ENCODE data around the gene IDH3G. TPM values are rescaled to one million over a fixed set of nuclear protein-coding genes. Genes with fewer than 3 reads are reported as not detected.

The IDH3G gene
- total and polyA plus RNA-seq, 2 experiments from 2014 or later: 41.4 to 49.0 TPM

DNA sequence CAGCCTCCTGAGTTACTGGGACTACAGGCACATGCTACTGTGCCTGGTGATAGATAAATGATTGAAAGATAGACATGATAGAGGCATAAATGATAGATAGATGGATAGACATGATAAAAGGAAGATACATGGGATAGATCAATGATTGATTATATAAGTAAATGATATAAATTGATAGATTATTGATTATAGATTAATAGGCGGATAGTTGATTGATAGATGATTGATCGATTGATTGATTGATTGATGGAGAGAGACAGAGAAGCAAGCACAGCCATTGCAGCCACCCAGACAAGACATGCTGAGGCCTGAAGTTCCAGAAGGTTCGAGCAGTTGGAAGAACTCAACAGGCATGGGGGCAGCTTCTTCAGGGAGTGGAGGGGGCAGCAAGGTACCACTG, 47.8 kb downstream of the IDH3G start:
- Mint-ChIP-seq H3K9me3 (no peaks in the 10 kb centered on the region), H3K27me3 (ENCODE audit: insufficient read depth, low read depth, poor library complexity) (peaks cover 3% of the 10 kb centered on the region), H3K27ac (no peak overlapping the region), H3K4me1 (peaks cover 3% of the 10 kb centered on the region; the same call in 1 of the 3 replicates), H3K36me3 (ENCODE audit: low read depth) (no peaks in the 10 kb centered on the region; the same call in 2 of the 3 replicates), H3K4me3 (no peak overlapping the region)
- no peaks in the 10 kb centered on the region for H3K79me2 ChIP-seq (replicated peaks; ENCODE audit: insufficient read depth)
- no peaks in the 10 kb centered on the region for H3F3A ChIP-seq (replicated peaks; ENCODE audit: low read depth)
- H2AFZ ChIP-seq: no peak overlapping the region
- no peak overlapping the region for H3K4me3 ChIP-seq
- TF ChIP-seq POLR2AphosphoS5 (IDR thresholded peaks at IDR 0.05; ENCODE audit: low read depth) (no peak), ZNF331 (CRISPR knock-in tag; IDR thresholded peaks at IDR 0.05; ENCODE audit: low read depth) (no peak), ZNF114 (CRISPR knock-in tag; IDR thresholded peaks at IDR 0.05) (no peak), NANOG (IDR thresholded peaks at IDR 0.05; ENCODE audit: borderline replicate concordance) (no peak), JUNB (IDR thresholded peaks at IDR 0.05; ENCODE audit: unreplicated experiment) (no peak), EZH2phosphoT487 (IDR thresholded peaks at IDR 0.05; ENCODE audit: unreplicated experiment) (no peak), CREB1 (CRISPR knock-in tag; IDR thresholded peaks at IDR 0.05; ENCODE audit: low read depth) (no peak), EZH2 (IDR thresholded peaks at IDR 0.05; ENCODE audit: low read depth, unreplicated experiment) (no peak), STAT1 (IDR thresholded peaks at IDR 0.05; ENCODE audit: unreplicated experiment) (no peak)
- TF ChIP-seq, protein P1, sequence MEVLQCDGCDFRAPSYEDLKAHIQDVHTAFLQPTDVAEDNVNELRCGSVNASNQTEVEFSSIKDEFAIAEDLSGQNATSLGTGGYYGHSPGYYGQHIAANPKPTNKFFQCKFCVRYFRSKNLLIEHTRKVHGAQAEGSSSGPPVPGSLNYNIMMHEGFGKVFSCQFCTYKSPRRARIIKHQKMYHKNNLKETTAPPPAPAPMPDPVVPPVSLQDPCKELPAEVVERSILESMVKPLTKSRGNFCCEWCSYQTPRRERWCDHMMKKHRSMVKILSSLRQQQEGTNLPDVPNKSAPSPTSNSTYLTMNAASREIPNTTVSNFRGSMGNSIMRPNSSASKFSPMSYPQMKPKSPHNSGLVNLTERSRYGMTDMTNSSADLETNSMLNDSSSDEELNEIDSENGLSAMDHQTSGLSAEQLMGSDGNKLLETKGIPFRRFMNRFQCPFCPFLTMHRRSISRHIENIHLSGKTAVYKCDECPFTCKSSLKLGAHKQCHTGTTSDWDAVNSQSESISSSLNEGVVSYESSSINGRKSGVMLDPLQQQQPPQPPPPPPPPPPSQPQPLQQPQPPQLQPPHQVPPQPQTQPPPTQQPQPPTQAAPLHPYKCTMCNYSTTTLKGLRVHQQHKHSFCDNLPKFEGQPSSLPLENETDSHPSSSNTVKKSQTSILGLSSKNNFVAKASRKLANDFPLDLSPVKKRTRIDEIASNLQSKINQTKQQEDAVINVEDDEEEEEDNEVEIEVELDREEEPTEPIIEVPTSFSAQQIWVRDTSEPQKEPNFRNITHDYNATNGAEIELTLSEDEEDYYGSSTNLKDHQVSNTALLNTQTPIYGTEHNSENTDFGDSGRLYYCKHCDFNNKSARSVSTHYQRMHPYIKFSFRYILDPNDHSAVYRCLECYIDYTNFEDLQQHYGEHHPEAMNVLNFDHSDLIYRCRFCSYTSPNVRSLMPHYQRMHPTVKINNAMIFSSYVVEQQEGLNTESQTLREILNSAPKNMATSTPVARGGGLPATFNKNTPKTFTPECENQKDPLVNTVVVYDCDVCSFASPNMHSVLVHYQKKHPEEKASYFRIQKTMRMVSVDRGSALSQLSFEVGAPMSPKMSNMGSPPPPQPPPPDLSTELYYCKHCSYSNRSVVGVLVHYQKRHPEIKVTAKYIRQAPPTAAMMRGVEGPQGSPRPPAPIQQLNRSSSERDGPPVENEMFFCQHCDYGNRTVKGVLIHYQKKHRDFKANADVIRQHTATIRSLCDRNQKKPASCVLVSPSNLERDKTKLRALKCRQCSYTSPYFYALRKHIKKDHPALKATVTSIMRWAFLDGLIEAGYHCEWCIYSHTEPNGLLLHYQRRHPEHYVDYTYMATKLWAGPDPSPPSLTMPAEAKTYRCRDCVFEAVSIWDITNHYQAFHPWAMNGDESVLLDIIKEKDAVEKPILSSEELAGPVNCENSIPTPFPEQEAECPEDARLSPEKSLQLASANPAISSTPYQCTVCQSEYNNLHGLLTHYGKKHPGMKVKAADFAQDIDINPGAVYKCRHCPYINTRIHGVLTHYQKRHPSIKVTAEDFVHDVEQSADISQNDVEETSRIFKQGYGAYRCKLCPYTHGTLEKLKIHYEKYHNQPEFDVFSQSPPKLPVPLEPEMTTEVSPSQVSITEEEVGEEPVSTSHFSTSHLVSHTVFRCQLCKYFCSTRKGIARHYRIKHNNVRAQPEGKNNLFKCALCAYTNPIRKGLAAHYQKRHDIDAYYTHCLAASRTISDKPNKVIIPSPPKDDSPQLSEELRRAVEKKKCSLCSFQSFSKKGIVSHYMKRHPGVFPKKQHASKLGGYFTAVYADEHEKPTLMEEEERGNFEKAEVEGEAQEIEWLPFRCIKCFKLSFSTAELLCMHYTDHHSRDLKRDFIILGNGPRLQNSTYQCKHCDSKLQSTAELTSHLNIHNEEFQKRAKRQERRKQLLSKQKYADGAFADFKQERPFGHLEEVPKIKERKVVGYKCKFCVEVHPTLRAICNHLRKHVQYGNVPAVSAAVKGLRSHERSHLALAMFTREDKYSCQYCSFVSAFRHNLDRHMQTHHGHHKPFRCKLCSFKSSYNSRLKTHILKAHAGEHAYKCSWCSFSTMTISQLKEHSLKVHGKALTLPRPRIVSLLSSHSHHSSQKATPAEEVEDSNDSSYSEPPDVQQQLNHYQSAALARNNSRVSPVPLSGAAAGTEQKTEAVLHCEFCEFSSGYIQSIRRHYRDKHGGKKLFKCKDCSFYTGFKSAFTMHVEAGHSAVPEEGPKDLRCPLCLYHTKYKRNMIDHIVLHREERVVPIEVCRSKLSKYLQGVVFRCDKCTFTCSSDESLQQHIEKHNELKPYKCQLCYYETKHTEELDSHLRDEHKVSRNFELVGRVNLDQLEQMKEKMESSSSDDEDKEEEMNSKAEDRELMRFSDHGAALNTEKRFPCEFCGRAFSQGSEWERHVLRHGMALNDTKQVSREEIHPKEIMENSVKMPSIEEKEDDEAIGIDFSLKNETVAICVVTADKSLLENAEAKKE (CRISPR knock-in tag; IDR thresholded peaks at IDR 0.05): no peak
- TF ChIP-seq, protein P2, sequence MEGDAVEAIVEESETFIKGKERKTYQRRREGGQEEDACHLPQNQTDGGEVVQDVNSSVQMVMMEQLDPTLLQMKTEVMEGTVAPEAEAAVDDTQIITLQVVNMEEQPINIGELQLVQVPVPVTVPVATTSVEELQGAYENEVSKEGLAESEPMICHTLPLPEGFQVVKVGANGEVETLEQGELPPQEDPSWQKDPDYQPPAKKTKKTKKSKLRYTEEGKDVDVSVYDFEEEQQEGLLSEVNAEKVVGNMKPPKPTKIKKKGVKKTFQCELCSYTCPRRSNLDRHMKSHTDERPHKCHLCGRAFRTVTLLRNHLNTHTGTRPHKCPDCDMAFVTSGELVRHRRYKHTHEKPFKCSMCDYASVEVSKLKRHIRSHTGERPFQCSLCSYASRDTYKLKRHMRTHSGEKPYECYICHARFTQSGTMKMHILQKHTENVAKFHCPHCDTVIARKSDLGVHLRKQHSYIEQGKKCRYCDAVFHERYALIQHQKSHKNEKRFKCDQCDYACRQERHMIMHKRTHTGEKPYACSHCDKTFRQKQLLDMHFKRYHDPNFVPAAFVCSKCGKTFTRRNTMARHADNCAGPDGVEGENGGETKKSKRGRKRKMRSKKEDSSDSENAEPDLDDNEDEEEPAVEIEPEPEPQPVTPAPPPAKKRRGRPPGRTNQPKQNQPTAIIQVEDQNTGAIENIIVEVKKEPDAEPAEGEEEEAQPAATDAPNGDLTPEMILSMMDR (conservative IDR thresholded peaks at IDR 0.05; ENCODE audit: low read depth in 2 of 2): no peak
- TF ChIP-seq, protein P3, sequence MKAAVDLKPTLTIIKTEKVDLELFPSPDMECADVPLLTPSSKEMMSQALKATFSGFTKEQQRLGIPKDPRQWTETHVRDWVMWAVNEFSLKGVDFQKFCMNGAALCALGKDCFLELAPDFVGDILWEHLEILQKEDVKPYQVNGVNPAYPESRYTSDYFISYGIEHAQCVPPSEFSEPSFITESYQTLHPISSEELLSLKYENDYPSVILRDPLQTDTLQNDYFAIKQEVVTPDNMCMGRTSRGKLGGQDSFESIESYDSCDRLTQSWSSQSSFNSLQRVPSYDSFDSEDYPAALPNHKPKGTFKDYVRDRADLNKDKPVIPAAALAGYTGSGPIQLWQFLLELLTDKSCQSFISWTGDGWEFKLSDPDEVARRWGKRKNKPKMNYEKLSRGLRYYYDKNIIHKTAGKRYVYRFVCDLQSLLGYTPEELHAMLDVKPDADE (IDR thresholded peaks at IDR 0.05): no peak
- TF ChIP-seq, protein P4, sequence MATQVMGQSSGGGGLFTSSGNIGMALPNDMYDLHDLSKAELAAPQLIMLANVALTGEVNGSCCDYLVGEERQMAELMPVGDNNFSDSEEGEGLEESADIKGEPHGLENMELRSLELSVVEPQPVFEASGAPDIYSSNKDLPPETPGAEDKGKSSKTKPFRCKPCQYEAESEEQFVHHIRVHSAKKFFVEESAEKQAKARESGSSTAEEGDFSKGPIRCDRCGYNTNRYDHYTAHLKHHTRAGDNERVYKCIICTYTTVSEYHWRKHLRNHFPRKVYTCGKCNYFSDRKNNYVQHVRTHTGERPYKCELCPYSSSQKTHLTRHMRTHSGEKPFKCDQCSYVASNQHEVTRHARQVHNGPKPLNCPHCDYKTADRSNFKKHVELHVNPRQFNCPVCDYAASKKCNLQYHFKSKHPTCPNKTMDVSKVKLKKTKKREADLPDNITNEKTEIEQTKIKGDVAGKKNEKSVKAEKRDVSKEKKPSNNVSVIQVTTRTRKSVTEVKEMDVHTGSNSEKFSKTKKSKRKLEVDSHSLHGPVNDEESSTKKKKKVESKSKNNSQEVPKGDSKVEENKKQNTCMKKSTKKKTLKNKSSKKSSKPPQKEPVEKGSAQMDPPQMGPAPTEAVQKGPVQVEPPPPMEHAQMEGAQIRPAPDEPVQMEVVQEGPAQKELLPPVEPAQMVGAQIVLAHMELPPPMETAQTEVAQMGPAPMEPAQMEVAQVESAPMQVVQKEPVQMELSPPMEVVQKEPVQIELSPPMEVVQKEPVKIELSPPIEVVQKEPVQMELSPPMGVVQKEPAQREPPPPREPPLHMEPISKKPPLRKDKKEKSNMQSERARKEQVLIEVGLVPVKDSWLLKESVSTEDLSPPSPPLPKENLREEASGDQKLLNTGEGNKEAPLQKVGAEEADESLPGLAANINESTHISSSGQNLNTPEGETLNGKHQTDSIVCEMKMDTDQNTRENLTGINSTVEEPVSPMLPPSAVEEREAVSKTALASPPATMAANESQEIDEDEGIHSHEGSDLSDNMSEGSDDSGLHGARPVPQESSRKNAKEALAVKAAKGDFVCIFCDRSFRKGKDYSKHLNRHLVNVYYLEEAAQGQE (IDR thresholded peaks at IDR 0.05; ENCODE audit: unreplicated experiment): no peak
- H3K9me2 ChIP-seq (ENCODE audit: insufficient read depth): no peaks in the 10 kb centered on the region
- H3K4me1 ChIP-seq (ENCODE audit: insufficient read depth): no peaks in the 10 kb centered on the region
- H3K27me3 ChIP-seq (ENCODE audit: insufficient read depth): no peaks in the 10 kb centered on the region
- H3K27ac ChIP-seq (ENCODE audit: low read depth): no peak overlapping the region
- H4K20me1 ChIP-seq (replicated peaks; ENCODE audit: insufficient read depth): no peaks in the 10 kb centered on the region
- no peaks in the 10 kb centered on the region for H3K36me3 ChIP-seq (ENCODE audit: insufficient read depth)
- ATAC-seq: no peak
- DNase-seq (ENCODE audit: low spot score): no peak
- H3K4me2 ChIP-seq: no peak overlapping the region
